NT2/D1 (cell line): ENCODE data around the gene DYRK1A.

Experiments
- SUZ12 ChIP-seq: IDR thresholded peaks from 2 replicates; pipeline ENCODE4 v1.6.1; 2011; ENCODE audit not compliant: insufficient read length, insufficient read depth; ENCODE audit errors: extremely low read depth
- YY1 ChIP-seq: IDR thresholded peaks from 2 replicates; pipeline ENCODE4 v1.6.1; 2011; ENCODE audit not compliant: insufficient read length, insufficient read depth
- ZNF274 ChIP-seq: IDR thresholded peaks from 2 replicates; pipeline ENCODE4 v1.6.1; 2011; ENCODE audit warnings: mild to moderate bottlenecking, low read depth, low read length

DNA sequence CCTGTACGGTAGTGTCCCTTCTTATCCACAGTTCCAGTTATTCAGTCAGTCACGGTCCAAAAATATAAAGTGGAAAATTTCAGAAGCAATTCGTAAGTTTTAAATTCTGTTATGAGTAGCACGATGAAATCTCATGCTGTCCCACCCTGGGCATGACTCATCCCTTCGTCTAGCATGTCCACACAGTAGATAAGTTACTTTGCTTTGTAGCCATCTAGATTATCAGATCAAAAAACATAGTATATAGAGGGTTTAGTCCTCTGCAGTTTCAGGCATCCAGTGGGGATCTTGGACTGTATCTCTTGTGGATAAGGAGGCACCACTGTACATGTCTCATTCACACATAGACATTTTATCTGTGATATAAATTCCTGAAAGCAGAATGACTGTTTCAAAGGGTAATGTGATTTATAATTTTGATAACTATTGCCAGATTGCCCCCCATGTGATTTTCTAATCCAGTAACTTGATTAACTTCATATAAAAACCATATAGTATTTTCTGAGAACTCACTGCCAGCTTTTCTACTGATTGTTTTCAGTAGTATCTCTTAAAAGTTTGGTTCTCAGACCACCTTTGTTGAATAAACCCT lies 143.3 kb downstream of the DYRK1A start:
- TF ChIP-seq ZNF274 (no peak), SUZ12 (no peak), YY1 (no peak)
